Kidney (tissue), 14 donors: Measurements from ENCODE around the gene PBX2. TPM values are rescaled to one million over a fixed set of nuclear protein-coding genes. Genes with fewer than 3 reads are reported as not detected.

Source experiments
- DNase-seq, 5 donors: peaks; one replicate each; pipeline ENCODE4 v3.0.0-alpha.2; 2013 to 2020
- FAIRE-seq: peaks from 2 replicates; lab custom pipeline; 2012; peaks lifted over from hg19 to GRCh38; lab: Jason Lieb, UNC
- H3K27ac ChIP-seq, 2 donors: one replicate each; pipeline ENCODE4 v1.7.0; 2013; ENCODE audit warnings: low read depth in 2 of 2, low read length in 2 of 2, inconsistent platforms in 1 of 2
- H3K27me3 ChIP-seq: one replicate; pipeline ENCODE4 v1.7.1; 2013; ENCODE audit warnings: low read length, inconsistent platforms; ENCODE audit not compliant: control insufficient read depth, insufficient read depth
- H3K36me3 ChIP-seq, 3 donors: one replicate each; pipeline versions ENCODE4 v1.7.0 to v1.7.1; 2013; ENCODE audit warnings: low read length in 3 of 3, control low read depth in 1 of 3, inconsistent platforms in 1 of 3; ENCODE audit not compliant: insufficient read depth in 3 of 3, control insufficient read depth in 2 of 3
- H3K4me1 ChIP-seq, 3 donors: one replicate each; pipeline versions ENCODE4 v1.7.0 to v1.7.1; 2013; ENCODE audit warnings: low read length in 3 of 3, inconsistent platforms in 1 of 3, low read depth in 1 of 3; ENCODE audit not compliant: control insufficient read depth in 2 of 3, insufficient read depth in 2 of 3
- H3K4me3 ChIP-seq, 3 donors: one replicate each; pipeline versions ENCODE4 v1.7.0 to v1.8.1; 2013; ENCODE audit warnings: low read length in 3 of 3, control low read depth in 1 of 3, inconsistent platforms in 1 of 3
- H3K9ac ChIP-seq, 3 donors: one replicate each; pipeline versions ENCODE4 v1.7.0 to v1.7.1; 2013; ENCODE audit warnings: low read length in 3 of 3, control low read depth in 1 of 3, inconsistent platforms in 1 of 3
- H3K9me3 ChIP-seq, 3 donors: one replicate each; pipeline versions ENCODE4 v1.7.0 to v1.7.1; 2013; ENCODE audit warnings: low read length in 3 of 3, control low read depth in 1 of 3, inconsistent platforms in 1 of 3; ENCODE audit not compliant: control insufficient read depth in 2 of 3, insufficient read depth in 1 of 3
- intact Hi-C: fragments of 100-400 bp; cut with DNase I; formaldehyde crosslinking; loops from one replicate; pipeline ENCODE4 v1.11.1; 2022
- polyA plus RNA-seq: library from polyadenylated mRNA; stranded (reverse); fragments of 350-450 nt; fragmentation: Illumina TruSeq; extraction: RNeasy Lipid Tissue Mini Kit (QIAGEN cat#74804); gene quantifications from one replicate; pipeline ENCODE4 v1.2.3, GENCODE V29; 2014; ENCODE audit warnings: low read depth, low replicate concordance; ENCODE audit not compliant: insufficient read depth
- total RNA-seq: library from RNA; stranded (reverse); fragmentation: NEBNext Ultra II Directional; extraction: Animal tissue kit (Norgen Biotek cat#: 25700); gene quantifications from one replicate; pipeline ENCODE4 v1.2.1, GENCODE V29; 2021
- TF ChIP-seq, protein P1 (sequence below): IDR thresholded peaks from 3 replicates; pipeline ENCODE4 v1.5.1; 2012; ENCODE audit warnings: mild to moderate bottlenecking, moderate library complexity, borderline replicate concordance; ENCODE audit not compliant: insufficient read depth; ENCODE audit errors: extremely low read depth
- donor health status: control.
- donor health status: control.
- donor health status: control.
- donor health status: control.
- donor health status: control.
- donor health status: DM: yes; HTN: yes; CAD: no.
- donor health status: Normal renal cell carcinoma (clear cell type).

Gene PBX2
- total and polyA plus RNA-seq, 2 donors from 2014 or later, result 34.6 to 87.3 TPM

DNA sequence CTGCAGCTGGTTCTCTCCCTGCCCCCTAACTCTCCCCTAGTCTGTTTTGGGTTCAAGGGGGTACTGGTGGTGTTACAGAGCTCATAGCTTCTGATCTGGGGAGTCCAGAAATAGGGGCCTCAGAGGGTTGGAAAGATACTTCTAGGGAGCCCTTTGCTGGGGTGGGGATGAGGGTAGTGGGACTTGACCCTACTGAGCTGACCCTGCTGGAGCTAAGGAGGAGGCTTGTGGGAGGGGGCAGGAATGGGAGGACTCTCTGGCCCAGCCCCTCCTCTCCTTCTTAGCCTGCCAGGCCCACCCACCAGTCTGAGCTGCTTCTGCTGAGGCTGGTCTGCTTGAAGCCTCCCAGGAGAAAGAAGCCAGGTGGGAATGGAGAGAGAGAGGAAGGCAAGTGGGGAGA is 25.7 kb downstream of the PBX2 start, which contains the start of gene EGFL8:
TSS of gene EGFL8 (plus strand) at position 301 of the 400 bp plus-strand sequence. CDS start 1,571 bp downstream, outside the sequence.
- DNase-seq, result no peak
- TF ChIP-seq, protein P1, sequence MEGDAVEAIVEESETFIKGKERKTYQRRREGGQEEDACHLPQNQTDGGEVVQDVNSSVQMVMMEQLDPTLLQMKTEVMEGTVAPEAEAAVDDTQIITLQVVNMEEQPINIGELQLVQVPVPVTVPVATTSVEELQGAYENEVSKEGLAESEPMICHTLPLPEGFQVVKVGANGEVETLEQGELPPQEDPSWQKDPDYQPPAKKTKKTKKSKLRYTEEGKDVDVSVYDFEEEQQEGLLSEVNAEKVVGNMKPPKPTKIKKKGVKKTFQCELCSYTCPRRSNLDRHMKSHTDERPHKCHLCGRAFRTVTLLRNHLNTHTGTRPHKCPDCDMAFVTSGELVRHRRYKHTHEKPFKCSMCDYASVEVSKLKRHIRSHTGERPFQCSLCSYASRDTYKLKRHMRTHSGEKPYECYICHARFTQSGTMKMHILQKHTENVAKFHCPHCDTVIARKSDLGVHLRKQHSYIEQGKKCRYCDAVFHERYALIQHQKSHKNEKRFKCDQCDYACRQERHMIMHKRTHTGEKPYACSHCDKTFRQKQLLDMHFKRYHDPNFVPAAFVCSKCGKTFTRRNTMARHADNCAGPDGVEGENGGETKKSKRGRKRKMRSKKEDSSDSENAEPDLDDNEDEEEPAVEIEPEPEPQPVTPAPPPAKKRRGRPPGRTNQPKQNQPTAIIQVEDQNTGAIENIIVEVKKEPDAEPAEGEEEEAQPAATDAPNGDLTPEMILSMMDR, result no peak

DNA sequence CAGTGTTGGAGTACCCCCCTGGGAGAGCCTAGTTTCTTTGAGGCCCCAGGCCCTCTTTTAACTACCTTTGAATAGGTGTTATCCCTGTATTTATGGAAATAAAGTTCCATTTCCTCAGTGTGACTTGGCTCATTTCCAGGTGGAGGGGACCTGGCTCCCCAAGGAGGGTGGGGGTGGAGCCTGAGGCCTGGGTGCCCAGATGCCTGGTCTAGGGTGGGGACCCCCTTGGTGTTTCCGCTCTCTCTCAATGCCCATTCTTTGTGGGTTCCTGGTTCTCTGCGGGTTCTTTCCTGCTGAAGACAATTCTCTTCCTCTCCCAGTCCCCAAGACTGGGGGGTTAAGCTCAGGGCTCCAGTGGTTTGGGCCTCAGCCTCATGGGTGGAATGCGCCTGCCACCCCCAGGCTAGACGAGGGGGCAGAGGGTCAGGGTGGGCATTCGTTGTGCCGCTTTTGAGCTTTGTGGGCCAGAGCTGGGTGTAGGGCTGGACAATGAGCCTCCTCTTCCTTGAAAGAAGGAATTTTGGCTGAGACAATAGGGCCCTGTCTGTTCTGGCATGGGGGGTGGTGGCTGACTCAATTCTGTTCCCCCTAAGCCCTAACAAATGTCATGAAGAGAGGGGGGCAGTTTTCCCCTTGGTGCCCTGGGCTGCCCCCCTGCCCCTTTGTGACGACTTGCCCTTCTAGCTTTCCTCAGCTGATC is 26.3 kb downstream of the PBX2 start:
- Histone ChIP-seq H3K9me3 (no peaks in the 10 kb centered on the region), H3K4me1 (no peaks in the 10 kb centered on the region), H3K4me3 (no peak overlapping the region), H3K27ac (peak overlapping the region in 1 of 2 donors; percentile 22), H3K9ac (no peak overlapping the region), H3K27me3 (no peaks in the 10 kb centered on the region), H3K36me3 (peaks cover 0 to 12% (median under 1%) of the 10 kb centered on the region in 3 donors)
- intact Hi-C loops, result no loop called here
- DNase-seq (peak in 1 of 5 donors; percentile 67), FAIRE-seq (no peak)
- TF ChIP-seq, protein P1, result no peak

More for the DNA sequence above, 25.7 kb downstream of the PBX2 start, which contains the start of gene EGFL8:
- Histone ChIP-seq H3K36me3 (peaks cover 0 to 16% (median 0%) of the 10 kb centered on the region in 3 donors), H3K27me3 (no peaks in the 10 kb centered on the region), H3K4me3 (no peak within 1 kb of the TSS), H3K27ac (peak within 1 kb of the TSS in 1 of 2 donors; percentile 22), H3K4me1 (no peaks in the 10 kb centered on the region), H3K9me3 (no peaks in the 10 kb centered on the region), H3K9ac (no peak within 1 kb of the TSS)
- no peak for FAIRE-seq
- intact Hi-C loops, result no loop called here

DNA sequence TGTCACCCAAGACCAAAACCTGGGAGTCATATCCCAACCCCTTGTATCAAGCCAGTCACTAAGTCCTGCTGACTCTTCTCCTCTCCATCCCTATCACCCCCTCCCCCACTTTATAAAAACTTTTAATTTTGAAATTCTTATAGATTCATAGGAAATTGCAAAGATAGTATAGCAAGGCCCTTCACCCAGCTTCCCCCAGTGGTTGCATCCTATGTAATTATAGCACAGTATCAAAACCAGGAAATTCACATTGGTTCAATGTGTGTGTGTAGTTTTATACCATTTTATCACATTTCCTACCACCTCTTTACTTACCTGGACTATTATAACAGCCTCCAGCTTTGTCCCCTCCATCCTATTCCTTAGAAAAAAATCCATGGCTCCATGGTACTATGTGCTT is 31.9 kb downstream of the PBX2 start:
- no peak for DNase-seq
- H3K27me3 ChIP-seq, result no peaks in the 10 kb centered on the region
- H3K36me3 ChIP-seq, result peaks cover 5 to 22% (median 12%) of the 10 kb centered on the region in 3 donors
- H3K9ac ChIP-seq, result no peak overlapping the region
- intact Hi-C loops, result no loop called here
- FAIRE-seq, result no peak
- H3K27ac ChIP-seq, result no peak overlapping the region
- peaks cover 2 to 12% (median 6%) of the 10 kb centered on the region in 3 donors for H3K4me1 ChIP-seq
- no peaks in the 10 kb centered on the region for H3K9me3 ChIP-seq
- H3K4me3 ChIP-seq, result no peak overlapping the region
- TF ChIP-seq, protein P1, result no peak
